Ramos (cell line): Measurements from ENCODE around the gene KRTAP24-1.

Experiments used
- in situ Hi-C: fragments of 300-500 bp; cut with MboI; formaldehyde crosslinking; loops from one replicate; pipeline ENCODE4 v1.14.3; 2022; ENCODE audit warnings: low sequenced_read_pairs; ENCODE audit not compliant: unreplicated experiment

Gene KRTAP24-1

DNA sequence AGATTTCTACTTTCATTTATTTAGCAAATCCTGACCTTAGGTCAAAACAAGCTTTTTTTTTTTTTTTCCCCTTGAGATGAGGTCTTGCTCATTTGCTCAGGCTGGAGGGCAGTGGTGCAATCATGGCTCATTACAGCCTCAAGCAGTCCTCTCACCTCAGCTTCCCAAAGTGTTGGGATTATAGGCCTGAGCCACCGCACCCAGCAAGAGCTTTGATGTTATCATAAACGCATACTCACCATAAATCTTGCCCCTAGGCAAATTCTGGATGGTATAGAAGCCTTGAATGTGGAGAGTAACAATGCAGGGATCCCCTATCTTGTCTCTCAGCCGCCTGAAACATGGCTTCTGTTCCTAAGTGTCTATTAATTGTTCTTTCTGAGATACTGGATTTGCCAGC is 42.1 kb downstream of the KRTAP24-1 start:
- in situ Hi-C loops = no loop called here

GRCh38 chr21:30238168-30238567 is 44.6 kb downstream of the KRTAP24-1 start:
- in situ Hi-C loops = no loop called here

- in situ Hi-C loops = no loop called here
Observed at GRCh38 chr21:30234643-30235042, 48.1 kb downstream of the KRTAP24-1 start.

DNA sequence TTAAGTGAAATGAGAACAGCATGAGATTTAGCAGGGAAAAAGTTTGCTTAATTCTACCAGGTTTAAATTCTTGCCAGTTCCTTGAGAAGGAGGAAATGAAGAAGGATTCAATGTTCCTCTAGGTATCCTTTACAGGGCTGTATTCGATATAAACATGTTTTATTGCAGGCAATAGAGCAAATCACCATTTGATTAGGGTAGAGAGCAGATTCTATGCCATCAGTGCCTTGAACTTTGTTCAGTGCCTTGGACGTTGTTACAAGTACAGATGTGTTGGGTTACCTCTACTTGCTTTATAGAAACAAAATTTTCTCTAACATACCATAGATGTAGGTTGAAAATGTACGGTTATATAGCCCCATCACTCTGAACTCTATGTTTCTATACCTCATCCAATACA is 48.7 kb downstream of the KRTAP24-1 start:
- in situ Hi-C loops = no loop called here

DNA sequence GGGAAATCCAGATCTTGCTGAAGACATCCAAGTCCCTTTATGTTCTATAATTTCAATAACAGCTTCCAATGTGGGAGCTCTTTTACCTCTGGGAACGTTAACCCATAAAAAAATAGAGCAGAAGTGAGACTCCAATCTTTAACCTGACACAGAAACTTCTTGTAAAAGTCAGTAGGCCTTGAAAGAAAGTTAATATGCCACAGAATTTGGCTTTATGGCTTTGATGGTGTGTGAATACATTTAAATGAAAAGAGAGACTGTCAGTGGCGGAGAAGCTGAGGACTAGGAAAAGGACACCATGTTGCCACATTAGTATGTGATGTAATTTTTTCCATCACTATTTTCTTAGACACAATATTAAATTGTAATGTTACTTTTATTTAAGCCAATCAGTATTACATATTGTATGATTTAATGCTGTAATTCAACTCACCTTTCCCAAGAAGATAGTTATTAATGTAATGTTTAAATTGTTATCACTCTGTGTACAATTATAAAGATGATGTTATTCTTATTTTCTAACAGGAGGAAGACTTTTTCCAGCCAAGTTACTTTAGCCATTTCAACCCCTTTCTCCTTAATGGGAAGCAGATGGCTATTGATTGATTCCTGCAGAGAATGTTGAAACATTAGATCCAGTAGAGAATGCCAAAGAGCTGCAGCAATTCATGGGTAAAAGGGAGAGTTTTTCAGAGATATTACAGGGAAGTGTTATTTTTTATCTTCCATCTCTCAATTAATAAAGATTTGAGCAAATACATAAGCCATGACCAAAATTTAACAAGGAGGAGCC is 49.3 kb downstream of the KRTAP24-1 start:
- in situ Hi-C loops = no loop called here

GRCh38 chr21:30232011-30232410 is 50.7 kb downstream of the KRTAP24-1 start:
- in situ Hi-C loops = no loop called here
